Stimulated activated CD4-positive, alpha-beta T cell treated with anti-CD3 and anti-CD28 coated beads, Interleukin-12 subunit alpha, Interleukin-12 subunit beta, amount 100 ng/mL, for 48 hours (primary cell): ENCODE results near the gene RUFY4.
"Not testable (repeated sequence)": the region's sequence is repeated elsewhere in the genome, so short reads cannot be mapped to it uniquely, and the experiment has no call there.

ENCODE experiments used
- DNase-seq, 3 donors: peaks; one replicate each; pipeline ENCODE4 v3.0.0-alpha.2; 2020; ENCODE audit warnings: low read depth in 2 of 3, low spot score in 1 of 3

The RUFY4 gene

GRCh38 chr2:218031261-218031660 is 37.8 kb upstream of the RUFY4 start:
- DNase-seq: no peak

- no peak for DNase-seq
Measured at GRCh38 chr2:218031771-218032257, 37.2 kb upstream of the RUFY4 start.

GRCh38 chr2:218032336-218033171 is 36.5 kb upstream of the RUFY4 start:
- DNase-seq: no peak

- DNase-seq: no peak
Measured at GRCh38 chr2:218033208-218033589, 35.9 kb upstream of the RUFY4 start.

- no peak for DNase-seq
Measured at GRCh38 chr2:218033590-218034496, 35.2 kb upstream of the RUFY4 start.

GRCh38 chr2:218034497-218035213 is 34.4 kb upstream of the RUFY4 start:
- DNase-seq: peak; percentile 39 to 54 (median 53)

- DNase-seq: no peak
Measured at GRCh38 chr2:218035463-218036100, 33.5 kb upstream of the RUFY4 start.

- no peak for DNase-seq
Measured at GRCh38 chr2:218036371-218036770, 32.7 kb upstream of the RUFY4 start.

GRCh38 chr2:218039171-218039570 is 29.9 kb upstream of the RUFY4 start:
- no peak for DNase-seq

- no peak for DNase-seq
Measured at GRCh38 chr2:218040883-218041282, 28.2 kb upstream of the RUFY4 start.

GRCh38 chr2:218041302-218042168 is 27.5 kb upstream of the RUFY4 start:
- no peak for DNase-seq

- no peak for DNase-seq
Measured at GRCh38 chr2:218043100-218043499, 26.0 kb upstream of the RUFY4 start.

- no peak for DNase-seq
Measured at GRCh38 chr2:218043701-218044109, 25.3 kb upstream of the RUFY4 start.

GRCh38 chr2:218044599-218044998 is 24.5 kb upstream of the RUFY4 start:
- not testable (repeated sequence) for DNase-seq

- no peak for DNase-seq
Measured at GRCh38 chr2:218046238-218046637, 22.8 kb upstream of the RUFY4 start.

GRCh38 chr2:218047536-218048225 is 21.4 kb upstream of the RUFY4 start:
- DNase-seq: no peak

- no peak for DNase-seq
Measured at GRCh38 chr2:218051903-218052302, 17.1 kb upstream of the RUFY4 start.

GRCh38 chr2:218059289-218059688 is 9.8 kb upstream of the RUFY4 start:
- DNase-seq: no peak

GRCh38 chr2:218060118-218060517 is 8.9 kb upstream of the RUFY4 start:
- no peak for DNase-seq
